Omental fat pad (tissue), 4 donors: Measurements from ENCODE around the gene SYTL3. TPM values are rescaled to one million over a fixed set of nuclear protein-coding genes. Genes with fewer than 3 reads are reported as not detected.

ENCODE experiments used
- ATAC-seq: fragments of 150-250 bp; one replicate; pipeline ENCODE4 v1.9.1; 2016; ENCODE audit warnings: mild to moderate bottlenecking, moderate library complexity; ENCODE audit not compliant: low FRiP score
- DNase-seq: peaks from one replicate; pipeline ENCODE4 v3.0.0-alpha.2; 2019; ENCODE audit warnings: low spot score
- CTCF ChIP-seq, 3 donors: fragments of 450-650 bp; IDR thresholded peaks; one replicate each; pipeline ENCODE4 v1.5.1; 2016 to 2017; ENCODE audit warnings: antibody characterized with exemption in 3 of 3, mild to moderate bottlenecking in 3 of 3, moderate library complexity in 2 of 3
- total RNA-seq, 4 donors: library from RNA; depleted of rRNA; stranded (reverse); fragments of >200 nt; gene quantifications; one replicate each; pipeline ENCODE4 v1.1.0, GENCODE V29; 2016

The SYTL3 gene
- total RNA-seq, 4 donors from 2014 or later = 5.3 to 16.3 (median 6.8) TPM

DNA sequence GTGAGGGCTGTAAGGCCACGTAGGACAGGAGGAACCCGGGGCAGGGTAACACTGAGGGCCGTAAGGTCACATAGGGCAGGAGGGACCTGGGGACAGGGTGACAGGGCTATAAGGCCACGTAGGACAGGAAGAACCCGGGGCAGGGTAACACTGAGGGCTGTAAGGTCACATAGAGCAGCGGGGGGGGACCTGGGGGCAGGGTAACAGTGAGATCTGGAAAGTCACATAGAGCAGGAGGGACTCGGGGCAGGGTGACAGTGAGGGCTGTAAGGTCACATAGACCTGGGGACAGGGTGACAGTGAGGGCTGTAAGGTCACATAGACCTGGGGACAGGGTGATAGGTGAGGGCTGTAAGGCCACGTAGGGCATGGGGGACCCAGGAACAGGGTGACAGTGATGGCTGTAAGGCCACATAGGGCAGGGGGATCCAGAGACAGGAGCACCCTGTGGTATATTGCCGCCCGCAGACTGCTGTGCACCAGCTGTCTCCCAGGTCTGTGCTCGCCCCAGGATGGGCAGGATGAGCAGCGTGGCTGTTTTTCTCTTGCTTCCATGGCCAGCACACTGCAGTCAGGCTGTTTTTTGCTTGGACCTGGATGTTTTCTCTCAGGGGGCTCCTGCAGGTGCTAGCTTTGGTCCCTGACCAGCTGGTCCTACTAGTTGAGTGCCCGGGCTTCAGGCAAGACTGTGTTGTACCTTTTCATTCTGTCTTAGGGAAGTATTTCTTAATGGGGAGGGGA lies 55.7 kb downstream of the SYTL3 start:
- DNase-seq (no peak), ATAC-seq (no peak)
- TF ChIP-seq CTCF (IDR thresholded peaks at IDR 0.05) = no peak

DNA sequence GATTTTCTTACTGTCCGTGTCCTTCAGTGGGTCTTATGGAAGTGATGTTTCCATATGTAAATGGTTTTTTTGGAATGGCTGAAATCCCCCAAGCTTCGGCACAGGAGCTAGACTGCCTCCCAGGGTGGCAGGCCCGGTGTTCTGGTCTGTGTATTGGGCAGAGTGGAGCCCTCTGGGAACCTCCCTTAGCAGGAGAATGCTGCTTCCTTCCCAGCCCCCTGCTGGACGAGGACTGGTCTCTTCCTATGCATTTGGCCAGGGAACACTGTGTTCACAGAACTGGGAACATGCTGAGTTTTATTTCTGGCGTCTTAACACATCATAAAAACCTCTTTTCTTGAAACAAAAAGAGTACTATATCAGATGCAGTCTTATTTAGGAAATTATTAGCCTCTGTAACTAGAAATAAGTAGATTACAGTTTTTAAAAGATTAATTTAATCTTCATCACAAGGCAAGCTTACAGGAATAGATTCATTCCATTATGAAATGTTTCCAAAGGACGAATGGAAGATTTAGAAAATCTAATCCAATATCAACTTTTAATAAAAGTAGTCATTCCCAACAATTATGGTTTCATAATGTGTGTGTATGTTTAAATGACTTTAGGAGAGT lies 56.6 kb downstream of the SYTL3 start:
- no peak for TF ChIP-seq CTCF (IDR thresholded peaks at IDR 0.05)
- ATAC-seq = peak; percentile 30
- DNase-seq = no peak

DNA sequence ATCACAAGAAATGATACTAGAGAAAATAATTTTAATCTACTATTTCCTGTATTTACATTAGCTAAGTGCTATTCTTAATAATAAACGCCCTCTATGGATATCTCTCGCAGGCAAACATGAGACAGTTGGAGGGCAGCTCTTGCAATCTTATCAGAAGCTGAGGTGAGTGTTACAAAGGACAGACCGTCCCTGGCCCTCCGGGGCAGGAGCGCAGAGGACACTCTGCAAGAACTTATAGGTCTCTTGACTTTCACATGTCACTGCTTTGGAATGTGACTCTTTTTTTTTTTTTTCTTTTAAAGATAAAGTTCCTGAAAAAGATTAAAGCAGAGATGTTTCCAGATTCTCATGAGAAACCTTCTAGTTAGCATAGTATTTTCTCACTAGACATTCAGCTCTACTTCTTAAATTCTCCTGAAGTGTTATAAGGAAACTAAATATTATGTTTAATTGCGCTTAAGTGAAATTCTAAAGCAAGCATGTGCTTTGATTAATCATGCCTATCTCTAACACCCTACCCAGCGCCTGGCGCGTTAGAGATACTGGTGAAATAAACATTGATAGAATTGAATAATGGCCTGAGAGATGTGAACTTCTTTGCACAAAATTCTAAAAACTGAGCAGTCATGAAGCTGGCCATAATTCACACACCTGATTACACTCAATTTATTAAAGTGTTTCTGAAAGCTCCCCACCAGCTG lies 57.4 kb downstream of the SYTL3 start:
- no peak for TF ChIP-seq CTCF (IDR thresholded peaks at IDR 0.05)
- DNase-seq (no peak), ATAC-seq (peak; percentile 49)

- no peak for DNase-seq
- no peak for TF ChIP-seq CTCF (IDR thresholded peaks at IDR 0.05)
- ATAC-seq = peak; percentile 59
These were observed 58.0 kb downstream of the SYTL3 start for GRCh38 chr6:158707821-158708195.

DNA sequence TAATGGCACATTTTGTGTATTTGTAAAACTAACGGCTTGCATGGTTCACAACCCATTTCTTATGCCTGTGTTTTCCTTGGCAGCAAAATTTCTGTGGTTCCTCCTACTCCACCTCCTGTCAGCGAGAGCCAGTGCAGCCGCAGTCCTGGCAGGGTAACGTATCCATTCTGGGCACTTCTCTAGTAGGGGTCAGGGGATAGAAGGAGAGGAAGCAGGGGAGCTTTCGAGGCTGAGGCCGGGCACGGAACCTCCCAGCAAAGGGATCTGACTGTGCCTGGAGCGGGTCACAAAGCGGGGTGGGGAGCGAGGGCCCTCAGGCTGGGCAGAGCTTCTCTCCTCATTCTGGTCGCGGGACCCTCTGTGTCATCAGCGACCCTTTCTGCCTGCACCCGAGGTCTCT lies 58.4 kb downstream of the SYTL3 start:
- DNase-seq (no peak), ATAC-seq (peak; percentile 42)
- TF ChIP-seq CTCF (IDR thresholded peaks at IDR 0.05) = no peak

- DNase-seq = no peak
- ATAC-seq = no peak
- no peak for TF ChIP-seq CTCF (IDR thresholded peaks at IDR 0.05)
These were observed 60.0 kb downstream of the SYTL3 start for GRCh38 chr6:158709809-158710208.
